IgD-negative memory B cell (primary cell): ENCODE data around the gene CCDC92. TPM values are rescaled to one million over a fixed set of nuclear protein-coding genes. Genes with fewer than 3 reads are reported as not detected.
A peak's percentile ranks its signal among the peaks of the same experiment; 100 is the strongest.
"Not testable (repeated sequence)": the region's sequence is repeated elsewhere in the genome, so short reads cannot be mapped to it uniquely, and the experiment has no call there.

Experiments
- H3K27ac Mint-ChIP-seq, 3 donors: one replicate each; pipeline ENCODE4 v1.8.0; 2020 to 2022; ENCODE audit warnings: mild to moderate bottlenecking in 3 of 3, mixed read lengths in 3 of 3, moderate library complexity in 1 of 3
- H3K27me3 Mint-ChIP-seq: one replicate; pipeline ENCODE4 v1.8.0; 2021; ENCODE audit warnings: mixed read lengths
- H3K36me3 Mint-ChIP-seq: one replicate; pipeline ENCODE4 v1.8.0; 2020; ENCODE audit warnings: mild to moderate bottlenecking, mixed read lengths
- H3K4me1 Mint-ChIP-seq, 3 donors: one replicate each; pipeline ENCODE4 v1.8.0; 2020 to 2022; ENCODE audit warnings: mixed read lengths in 3 of 3, mild to moderate bottlenecking in 1 of 3
- H3K4me3 Mint-ChIP-seq, 4 donors: one replicate each; pipeline ENCODE4 v1.8.0; 2020 to 2022; ENCODE audit warnings: mild to moderate bottlenecking in 4 of 4, mixed read lengths in 4 of 4, moderate library complexity in 3 of 4
- H3K9me3 Mint-ChIP-seq, 3 donors: one replicate each; pipeline ENCODE4 v1.8.0; 2020 to 2021; ENCODE audit warnings: mixed read lengths in 3 of 3, mild to moderate bottlenecking in 1 of 3
- polyA plus RNA-seq: library from polyadenylated mRNA; unstranded; fragments of 300-500 nt; fragmentation: Illumina TruSeq; gene quantifications from one replicate; pipeline ENCODE4 v1.2.3, GENCODE V29; 2021

Gene CCDC92
- polyA plus RNA-seq, 1 donor from 2014 or later = 27.8 TPM

DNA sequence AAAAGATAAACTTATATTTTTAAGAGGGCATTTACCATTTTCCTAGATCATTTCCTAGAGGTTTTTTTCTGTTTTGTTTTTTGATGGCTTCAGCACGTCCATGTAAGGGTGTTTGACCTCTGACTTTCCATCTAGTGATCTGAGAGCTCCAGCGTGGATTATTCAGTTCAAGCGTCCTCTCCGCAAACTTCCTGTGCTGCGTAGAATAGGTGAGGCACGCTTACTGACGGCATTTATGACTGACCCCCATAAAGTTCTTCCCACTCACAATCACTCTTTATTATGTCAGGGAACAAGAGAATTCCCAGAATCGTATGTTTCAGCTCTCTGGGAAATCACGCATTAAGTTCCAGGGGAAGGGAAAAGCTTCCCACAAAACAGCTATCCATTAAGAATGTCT lies 16.4 kb downstream of the CCDC92 start:
- H3K4me1 Mint-ChIP-seq = no peaks in the 10 kb centered on the region
- no peaks in the 10 kb centered on the region for H3K27me3 Mint-ChIP-seq
- H3K36me3 Mint-ChIP-seq = peaks cover under 1% of the 10 kb centered on the region
- H3K27ac Mint-ChIP-seq = no peak overlapping the region
- H3K9me3 Mint-ChIP-seq = no peaks in the 10 kb centered on the region
- H3K4me3 Mint-ChIP-seq = no peak overlapping the region

DNA sequence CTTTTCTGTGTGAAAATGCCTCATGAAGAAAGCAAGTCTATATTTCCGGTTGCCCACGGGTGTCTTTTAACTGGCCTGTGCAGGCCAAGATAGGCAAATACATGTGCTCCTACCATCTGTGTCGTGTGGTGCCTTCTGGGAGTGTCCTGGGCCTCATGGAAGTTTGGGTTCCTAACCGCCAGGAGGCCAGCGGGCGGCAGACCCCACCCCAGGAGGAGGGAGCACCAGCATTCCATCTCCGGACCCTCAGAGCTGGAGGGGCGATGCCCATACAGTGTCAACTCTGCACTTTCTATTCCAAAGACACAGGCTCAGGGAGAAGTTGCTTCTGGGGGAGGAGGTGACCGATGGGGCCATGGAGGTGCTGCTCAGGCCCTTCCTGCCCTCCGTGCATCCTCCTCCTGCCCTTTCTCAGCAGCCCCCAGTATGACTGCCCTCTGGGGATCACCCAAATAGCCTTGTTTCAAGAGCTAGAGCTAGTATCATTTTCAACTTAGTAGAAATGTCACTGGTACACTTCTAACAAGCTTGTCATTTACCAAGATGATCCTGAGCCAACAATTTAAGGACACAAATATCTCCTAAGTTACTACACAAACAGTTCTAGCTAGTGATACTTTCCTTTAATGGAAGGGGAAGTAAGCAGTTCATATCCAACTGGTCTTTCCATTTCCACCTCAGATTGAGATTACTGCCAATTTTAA lies 17.8 kb downstream of the CCDC92 start:
- Mint-ChIP-seq H3K9me3 (no peaks in the 10 kb centered on the region), H3K4me1 (peaks cover 0 to 2% (median 0%) of the 10 kb centered on the region in 3 donors), H3K27me3 (no peaks in the 10 kb centered on the region), H3K4me3 (no peak overlapping the region), H3K27ac (no peak overlapping the region), H3K36me3 (no peaks in the 10 kb centered on the region)

GRCh38 chr12:123952037-123952436 lies 20.6 kb downstream of the CCDC92 start:
- Mint-ChIP-seq H3K27ac (no peak overlapping the region), H3K27me3 (no peaks in the 10 kb centered on the region), H3K36me3 (no peaks in the 10 kb centered on the region), H3K9me3 (no peaks in the 10 kb centered on the region), H3K4me3 (no peak overlapping the region), H3K4me1 (peaks cover 0 to 3% (median 0%) of the 10 kb centered on the region in 3 donors)

DNA sequence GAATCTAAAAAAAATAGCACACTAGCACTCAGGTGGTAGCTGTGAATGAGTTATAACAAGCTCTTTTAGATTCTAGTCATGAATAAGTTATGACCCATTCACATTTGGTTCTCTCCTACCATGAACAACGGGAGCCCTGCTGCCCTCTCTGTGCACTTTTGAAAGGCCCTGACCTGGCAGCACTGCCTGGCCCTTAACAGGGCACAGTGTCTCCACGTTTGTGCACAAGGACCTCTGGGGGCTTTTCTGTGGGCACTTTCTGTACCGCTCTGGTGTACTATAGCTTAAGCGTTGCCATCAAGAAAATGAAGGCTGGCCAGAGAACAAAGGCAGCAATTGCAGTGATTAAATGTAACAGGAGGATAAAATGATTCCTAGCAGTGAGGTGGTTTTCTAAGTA lies 21.2 kb downstream of the CCDC92 start:
- H3K9me3 Mint-ChIP-seq = no peaks in the 10 kb centered on the region
- peaks cover 0 to 3% (median 0%) of the 10 kb centered on the region in 3 donors for H3K4me1 Mint-ChIP-seq
- no peaks in the 10 kb centered on the region for H3K36me3 Mint-ChIP-seq
- no peak overlapping the region for H3K27ac Mint-ChIP-seq
- no peak overlapping the region for H3K4me3 Mint-ChIP-seq
- H3K27me3 Mint-ChIP-seq = no peaks in the 10 kb centered on the region

DNA sequence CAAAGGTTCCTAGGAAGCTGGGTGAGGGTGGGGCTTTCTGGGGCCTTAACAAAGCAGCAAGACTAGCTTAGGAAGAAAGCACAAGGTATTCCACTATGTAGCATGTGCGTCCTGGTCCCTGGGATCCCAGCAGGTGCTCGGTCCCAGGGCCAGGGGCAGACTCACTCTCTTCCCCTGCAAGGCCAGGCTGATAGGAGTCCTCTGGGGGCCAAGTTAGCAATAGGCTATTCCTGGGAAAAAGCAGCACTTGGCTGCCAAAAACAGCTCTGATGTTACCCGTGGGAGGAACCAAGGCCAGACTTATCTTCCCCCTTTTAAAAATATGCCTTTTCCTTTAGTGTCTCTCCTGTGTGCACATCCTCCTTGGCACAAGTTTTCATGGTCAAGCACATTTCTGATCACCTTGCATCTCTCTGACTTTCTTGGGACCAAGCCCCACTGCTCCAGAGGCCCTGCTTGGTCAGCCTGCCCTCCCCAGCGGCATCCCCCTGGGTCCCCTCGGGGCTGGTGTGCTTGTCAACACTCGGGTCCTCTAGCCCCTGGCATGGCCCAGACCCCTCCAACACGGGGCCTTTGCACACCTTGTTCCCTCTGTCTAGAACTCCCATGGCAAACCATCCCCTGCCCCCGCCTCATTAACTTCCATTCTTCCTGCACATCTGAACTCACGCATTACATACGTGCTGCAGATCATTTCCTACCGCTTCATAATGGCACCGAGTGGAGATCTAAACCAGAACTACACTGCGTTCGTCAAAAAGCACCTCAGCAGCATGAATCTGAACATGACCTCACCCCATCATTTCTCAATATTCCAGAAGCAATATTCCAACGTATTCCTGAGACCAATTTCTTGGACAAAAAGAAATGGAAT lies 21.9 kb downstream of the CCDC92 start:
- peaks cover 2% of the 10 kb centered on the region for H3K36me3 Mint-ChIP-seq
- no peak overlapping the region for H3K4me3 Mint-ChIP-seq
- no peaks in the 10 kb centered on the region for H3K27me3 Mint-ChIP-seq
- H3K9me3 Mint-ChIP-seq = no peaks in the 10 kb centered on the region
- H3K27ac Mint-ChIP-seq = no peak overlapping the region
- peaks cover 0 to 3% (median 2%) of the 10 kb centered on the region in 3 donors for H3K4me1 Mint-ChIP-seq

DNA sequence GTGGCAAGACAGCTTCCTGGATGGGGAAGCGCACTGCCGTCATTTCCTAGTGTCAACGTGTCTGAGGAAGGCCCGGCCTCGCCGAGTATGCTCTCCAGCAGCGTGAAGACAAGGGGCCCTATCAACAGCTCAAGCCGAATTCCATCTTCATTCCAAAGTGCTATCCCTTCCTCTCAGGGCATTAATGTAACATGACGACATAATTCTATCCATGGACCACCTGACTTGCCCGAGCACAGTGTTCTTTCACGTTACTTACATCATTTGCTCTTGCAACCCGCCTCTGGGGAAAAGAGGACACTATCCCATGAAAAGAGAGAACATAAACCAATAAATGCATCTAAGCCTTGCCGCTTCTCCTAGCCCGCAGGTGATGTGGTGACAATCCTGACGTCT lies 22.9 kb downstream of the CCDC92 start:
- Mint-ChIP-seq H3K27me3 (no peaks in the 10 kb centered on the region), H3K4me3 (no peak overlapping the region), H3K36me3 (peaks cover 2% of the 10 kb centered on the region), H3K9me3 (no peaks in the 10 kb centered on the region), H3K4me1 (peaks cover 0 to 3% (median 2%) of the 10 kb centered on the region in 3 donors), H3K27ac (no peak overlapping the region)

- Mint-ChIP-seq H3K4me1 (peaks cover 0 to 3% (median 2%) of the 10 kb centered on the region in 3 donors), H3K27me3 (no peaks in the 10 kb centered on the region), H3K36me3 (peaks cover 2% of the 10 kb centered on the region), H3K9me3 (no peaks in the 10 kb centered on the region), H3K4me3 (no peak overlapping the region), H3K27ac (no peak overlapping the region)
Measured at GRCh38 chr12:123948796-123949769, 23.5 kb downstream of the CCDC92 start.

- peaks cover 2% of the 10 kb centered on the region for H3K36me3 Mint-ChIP-seq
- peaks cover 0 to 3% (median 2%) of the 10 kb centered on the region in 3 donors for H3K4me1 Mint-ChIP-seq
- no peak overlapping the region for H3K4me3 Mint-ChIP-seq
- H3K9me3 Mint-ChIP-seq = no peaks in the 10 kb centered on the region
- no peak overlapping the region for H3K27ac Mint-ChIP-seq
- no peaks in the 10 kb centered on the region for H3K27me3 Mint-ChIP-seq
Measured at GRCh38 chr12:123948401-123948795, 24.2 kb downstream of the CCDC92 start.

- not testable (repeated sequence) for H3K4me1 Mint-ChIP-seq, H3K4me3 Mint-ChIP-seq, H3K27ac Mint-ChIP-seq, H3K36me3 Mint-ChIP-seq, H3K9me3 Mint-ChIP-seq, H3K27me3 Mint-ChIP-seq
Measured at GRCh38 chr12:123947531-123947930, 25.1 kb downstream of the CCDC92 start.

GRCh38 chr12:123946516-123947505 lies 25.8 kb downstream of the CCDC92 start:
- H3K4me3 Mint-ChIP-seq, H3K9me3 Mint-ChIP-seq, H3K4me1 Mint-ChIP-seq, H3K27ac Mint-ChIP-seq, H3K27me3 Mint-ChIP-seq: not testable (repeated sequence)
- peaks cover 11% of the 10 kb centered on the region for H3K36me3 Mint-ChIP-seq

GRCh38 chr12:123946152-123946515 lies 26.5 kb downstream of the CCDC92 start:
- Mint-ChIP-seq H3K27ac (no peak overlapping the region), H3K9me3 (peaks cover 0 to 12% (median 0%) of the 10 kb centered on the region in 3 donors), H3K36me3 (peaks cover 15% of the 10 kb centered on the region), H3K4me1 (peaks cover 0 to 3% (median 2%) of the 10 kb centered on the region in 3 donors), H3K27me3 (no peaks in the 10 kb centered on the region), H3K4me3 (no peak overlapping the region)

GRCh38 chr12:123945287-123946151 lies 27.1 kb downstream of the CCDC92 start:
- Mint-ChIP-seq H3K27me3 (no peaks in the 10 kb centered on the region), H3K36me3 (peaks cover 15% of the 10 kb centered on the region), H3K4me3 (no peak overlapping the region), H3K9me3 (peaks cover 0 to 12% (median 0%) of the 10 kb centered on the region in 3 donors), H3K4me1 (peaks cover 0 to 3% (median 2%) of the 10 kb centered on the region in 3 donors), H3K27ac (no peak overlapping the region)

DNA sequence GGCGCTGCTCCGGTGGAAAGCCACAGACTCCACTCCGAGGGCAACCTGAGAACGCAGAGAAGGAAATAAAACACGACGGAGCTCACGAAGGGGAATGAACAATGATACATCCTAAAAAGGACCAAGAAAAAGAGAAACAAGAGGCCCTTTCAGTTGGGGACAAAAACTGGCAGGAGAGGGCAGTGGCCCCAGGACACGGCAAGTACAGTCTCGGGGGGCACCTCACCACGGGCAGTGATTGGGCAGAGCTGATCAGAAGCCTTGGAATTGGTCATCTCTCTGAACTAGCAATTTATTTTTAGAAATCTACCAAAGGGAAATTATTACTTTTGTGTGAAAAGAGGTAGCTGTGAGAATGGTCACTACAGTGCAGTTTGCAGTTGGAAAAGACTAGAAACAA lies 27.9 kb downstream of the CCDC92 start:
- no peak overlapping the region for H3K27ac Mint-ChIP-seq
- no peaks in the 10 kb centered on the region for H3K27me3 Mint-ChIP-seq
- peaks cover 0 to 2% (median 0%) of the 10 kb centered on the region in 3 donors for H3K4me1 Mint-ChIP-seq
- H3K4me3 Mint-ChIP-seq = peak overlapping the region in 1 of 4 donors; percentile 12
- H3K9me3 Mint-ChIP-seq = peaks cover 0 to 12% (median 0%) of the 10 kb centered on the region in 3 donors
- H3K36me3 Mint-ChIP-seq = peaks cover 18% of the 10 kb centered on the region
